Left colon (tissue), 2 donors: ENCODE measurements around the gene SLC7A6. TPM values are rescaled to one million over a fixed set of nuclear protein-coding genes. Genes with fewer than 3 reads are reported as not detected.

ENCODE experiments used
- ATAC-seq: fragments of 200-7000 bp; cut with Tn5 transposase; one replicate; pipeline ENCODE4 v1.9.1; 2020; ENCODE audit warnings: mild to moderate bottlenecking, moderate library complexity
- DNase-seq, 2 donors: peaks; one replicate each; pipeline ENCODE4 v3.0.0-alpha.2; 2020
- intact Hi-C, 2 donors: fragments of 100-400 bp; cut with DNase I in 1 of 2; cut with micrococcal nuclease in 1 of 2; formaldehyde crosslinking; loops; one replicate each; pipeline versions ENCODE4 v1.11.2 to v1.14.0; 2022; cut with DNase I, micrococcal nuclease
- microRNA-seq, 2 donors: library from miRNA; unstranded; fragments of <30 nt; microRNA quantifications; one replicate each; pipeline versions ENCODE4 v1.1.0 to v1.2.0, GENCODE V29; 2020
- total RNA-seq, 2 donors: library from RNA; stranded (reverse); fragmentation: NEBNext Ultra II Directional; extraction: Animal tissue kit (Norgen Biotek cat#: 25700); gene quantifications; one replicate each; pipeline ENCODE4 v1.2.1, GENCODE V29; 2021
- donor health status: DM: no; HTN: no; CAD: no.
- donor health status: DM: yes; HTN: yes; CAD: no.

The SLC7A6 gene
- total RNA-seq, 2 donors from 2014 or later = 23.9 to 45.9 TPM

DNA sequence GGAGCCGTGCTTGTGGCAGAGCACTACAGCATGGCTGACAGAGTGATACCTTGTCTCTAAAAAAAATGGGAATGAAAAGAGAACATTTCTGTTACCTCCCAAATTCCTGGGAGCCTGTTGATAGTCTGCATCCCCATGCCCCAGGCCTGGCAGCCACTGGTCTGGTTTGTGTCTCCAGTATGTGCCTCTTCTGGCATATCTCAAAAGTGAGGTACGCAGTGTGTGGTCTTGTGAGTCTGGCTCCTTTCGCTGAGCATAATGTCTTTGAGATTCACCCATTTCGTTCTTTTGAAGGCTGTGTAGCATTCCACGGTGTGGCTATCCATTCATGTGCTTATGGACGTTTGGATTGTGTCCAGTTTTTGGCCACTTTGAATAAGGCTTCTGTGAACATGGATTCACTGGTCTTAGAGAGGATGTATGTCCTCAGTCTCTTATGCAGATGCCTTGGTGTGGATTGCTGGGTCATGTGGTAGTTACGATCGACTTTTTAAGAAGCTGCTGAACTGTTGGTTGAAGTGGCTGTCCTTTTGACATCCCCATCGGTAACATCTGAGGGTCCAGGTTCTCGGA is 85.6 kb downstream of the SLC7A6 start:
- intact Hi-C loops = no loop called here
- ATAC-seq = no peak
- DNase-seq = no peak

GRCh38 chr16:68350813-68351350 is 86.6 kb downstream of the SLC7A6 start:
- intact Hi-C loops = no loop called here
- peak in 1 of 2 donors; percentile 12 for DNase-seq
- ATAC-seq = no peak

Small RNAs within 50 kb of the gene (microRNA-seq; reads per million reads assigned to microRNA genes)
- 0 reads per million in 2 donors for gene MIR6773

Other genes starting within 250 kb of the SLC7A6 start
- gene DPEP2NB, start 248.6 kb upstream of the SLC7A6 start, total RNA-seq = not detected
- 1 to 10 TPM; 6.7 to 7.1 TPM for gene DDX28, start 241.3 kb upstream of the SLC7A6 start, total RNA-seq
- 10 to 100 TPM; 14.1 to 17.4 TPM for gene DUS2, start 241.2 kb upstream of the SLC7A6 start, total RNA-seq
- 10 to 100 TPM; 24.6 to 24.9 TPM for gene NFATC3, start 179.2 kb upstream of the SLC7A6 start, total RNA-seq
- gene ESRP2, start 28.4 kb upstream of the SLC7A6 start, total RNA-seq = 100 to 1,000 TPM in 1 of 2 donors, 10 to 100 TPM in 1; 87.5 to 120 TPM
- gene PLA2G15, start 19.2 kb upstream of the SLC7A6 start, total RNA-seq = 10 to 100 TPM; 15.1 to 15.5 TPM
- 10 to 100 TPM; 13.9 to 15.4 TPM for gene SLC7A6OS, start 46.4 kb downstream of the SLC7A6 start, total RNA-seq
- gene PRMT7, start 46.5 kb downstream of the SLC7A6 start, total RNA-seq = 10 to 100 TPM; 26.3 to 27.7 TPM
- gene SMPD3, start 184.0 kb downstream of the SLC7A6 start, total RNA-seq = 10 to 100 TPM; 71.5 to 90.3 TPM